ENCODE data around the gene MAN2A2. TPM values are rescaled to one million over a fixed set of nuclear protein-coding genes. Genes with fewer than 3 reads are reported as not detected.

The MAN2A2 gene
- total RNA-seq, 1 experiment from 2014 or later: 27.4 TPM

DNA sequence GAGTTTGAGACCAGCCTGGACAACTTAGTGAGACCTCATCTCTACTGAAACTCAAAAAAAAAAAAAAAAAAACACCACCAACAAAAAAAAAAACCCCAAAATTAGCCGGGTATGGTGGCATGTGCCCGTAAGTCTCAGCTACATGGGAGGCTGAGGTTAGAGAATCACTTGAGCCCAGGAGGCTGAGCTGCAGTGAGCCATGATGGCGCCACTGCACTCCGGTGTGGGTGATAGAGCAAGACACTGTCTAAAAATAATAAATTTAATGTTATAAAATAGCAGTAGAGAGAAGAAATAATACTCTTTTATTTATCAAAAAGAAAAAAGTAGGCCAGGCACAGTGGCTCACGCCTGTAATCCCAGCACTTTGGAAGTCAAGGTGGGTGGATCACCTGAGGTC is 69.0 kb downstream of the MAN2A2 start:
- H4K5ac ChIP-seq (ENCODE audit: insufficient read length, low read depth, low read length): no peak overlapping the region
- no peak overlapping the region for H3K14ac ChIP-seq (ENCODE audit: insufficient read depth, low read length)
- Mint-ChIP-seq H3K36me3 (ENCODE audit: insufficient read depth in 1 of 3, low read depth in 3 of 3) (peaks cover 54 to 87% (median 83%) of the 10 kb centered on the region in 3 experiments; a peak in 6 of 7 replicates), H3K4me1 (no peaks in the 10 kb centered on the region), H3K9me3 (no peaks in the 10 kb centered on the region), H3K27ac (no peak overlapping the region), H3K4me3 (no peak overlapping the region), H3K27me3 (ENCODE audit: low read depth) (no peaks in the 10 kb centered on the region)
- no peak overlapping the region for H2BK5ac ChIP-seq (ENCODE audit: insufficient read length, low read length)
- H3T11ph ChIP-seq (ENCODE audit: low read length): no peak overlapping the region
- H2BK12ac ChIP-seq (ENCODE audit: insufficient read length, low read depth, low read length): no peak overlapping the region
- H4K20me1 ChIP-seq (ENCODE audit: control insufficient read depth, insufficient read depth, insufficient read length): no peaks in the 10 kb centered on the region
- H2AFZ ChIP-seq (ENCODE audit: low read length): no peak overlapping the region
- DNase-seq: no peak
- H2BK120ac ChIP-seq (ENCODE audit: low read depth, low read length, poor library complexity, severe bottlenecking): no peak overlapping the region
- H3K79me2 ChIP-seq (ENCODE audit: insufficient read depth, low read length): no peaks in the 10 kb centered on the region
- no peak overlapping the region for H3K23ac ChIP-seq (ENCODE audit: insufficient read length, low read depth, low read length)
- no peak overlapping the region for H4K8ac ChIP-seq (replicated peaks; ENCODE audit: insufficient read length, low read depth, low read length)
- no peak overlapping the region for H2BK20ac ChIP-seq (ENCODE audit: low read depth, low read length, poor library complexity, severe bottlenecking)
- H3K9ac ChIP-seq (ENCODE audit: extremely low read depth, insufficient read length, low read length): no peak overlapping the region
- no peaks in the 10 kb centered on the region for H3K23me2 ChIP-seq (ENCODE audit: insufficient read length, low read depth, low read length, poor library complexity, severe bottlenecking)
- H3K27me3 ChIP-seq (ENCODE audit: insufficient read depth, low read length): no peaks in the 10 kb centered on the region
- no peak overlapping the region for H3K27ac ChIP-seq (ENCODE audit: insufficient read length, low read depth, low read length)
- H3K79me1 ChIP-seq (ENCODE audit: insufficient read depth, low read depth, low read length, poor library complexity, severe bottlenecking): peaks cover 2% of the 10 kb centered on the region
- no peak overlapping the region for H3K4me2 ChIP-seq (ENCODE audit: insufficient read depth, insufficient read length, low read length)
- H2AK5ac ChIP-seq (ENCODE audit: insufficient read length, low read length): no peak overlapping the region
- H4K91ac ChIP-seq (ENCODE audit: insufficient read length, low read depth, low read length): no peak overlapping the region
- no peaks in the 10 kb centered on the region for H3K4me1 ChIP-seq (ENCODE audit: insufficient read depth, low read length)
- no peak overlapping the region for H3K4ac ChIP-seq (ENCODE audit: low read depth, low read length)
- no peaks in the 10 kb centered on the region for H3K9me3 ChIP-seq (ENCODE audit: control insufficient read depth, low read depth, low read length)
- H3K56ac ChIP-seq (ENCODE audit: insufficient read length, low read depth, low read length): no peak overlapping the region
- no peak overlapping the region for H2BK15ac ChIP-seq (ENCODE audit: low read depth, low read length)
- no peak overlapping the region for H3K18ac ChIP-seq (ENCODE audit: insufficient read length, low read depth, low read length)
- TF ChIP-seq, protein P1, sequence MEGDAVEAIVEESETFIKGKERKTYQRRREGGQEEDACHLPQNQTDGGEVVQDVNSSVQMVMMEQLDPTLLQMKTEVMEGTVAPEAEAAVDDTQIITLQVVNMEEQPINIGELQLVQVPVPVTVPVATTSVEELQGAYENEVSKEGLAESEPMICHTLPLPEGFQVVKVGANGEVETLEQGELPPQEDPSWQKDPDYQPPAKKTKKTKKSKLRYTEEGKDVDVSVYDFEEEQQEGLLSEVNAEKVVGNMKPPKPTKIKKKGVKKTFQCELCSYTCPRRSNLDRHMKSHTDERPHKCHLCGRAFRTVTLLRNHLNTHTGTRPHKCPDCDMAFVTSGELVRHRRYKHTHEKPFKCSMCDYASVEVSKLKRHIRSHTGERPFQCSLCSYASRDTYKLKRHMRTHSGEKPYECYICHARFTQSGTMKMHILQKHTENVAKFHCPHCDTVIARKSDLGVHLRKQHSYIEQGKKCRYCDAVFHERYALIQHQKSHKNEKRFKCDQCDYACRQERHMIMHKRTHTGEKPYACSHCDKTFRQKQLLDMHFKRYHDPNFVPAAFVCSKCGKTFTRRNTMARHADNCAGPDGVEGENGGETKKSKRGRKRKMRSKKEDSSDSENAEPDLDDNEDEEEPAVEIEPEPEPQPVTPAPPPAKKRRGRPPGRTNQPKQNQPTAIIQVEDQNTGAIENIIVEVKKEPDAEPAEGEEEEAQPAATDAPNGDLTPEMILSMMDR (conservative IDR thresholded peaks at IDR 0.05): no peak
- no CpG with 5 or more reads among the region's 5 CpGs for WGBS (ENCODE audit: extremely low coverage, insufficient read length, low lambda C conversion rate)

Other genes starting within 250 kb of the MAN2A2 start
- 41.3 and 43.4 TPM in 2 replicates for gene BLM, start 186.0 kb upstream of the MAN2A2 start, total RNA-seq (2021)
- 35.1 and 35.7 TPM in 2 replicates for gene FURIN, start 34.7 kb upstream of the MAN2A2 start, total RNA-seq (2021)
- 6.5 and 6.7 TPM in 2 replicates for gene FES, start 18.8 kb upstream of the MAN2A2 start, total RNA-seq (2021)
- 13.2 and 13.3 TPM in 2 replicates for gene HDDC3, start 29.2 kb downstream of the MAN2A2 start, total RNA-seq (2021)
- gene UNC45A, start 32.0 kb downstream of the MAN2A2 start, total RNA-seq (2021): 84.3 and 84.6 TPM in 2 replicates
- 20.6 and 22.8 TPM in 2 replicates for gene RCCD1, start 51.6 kb downstream of the MAN2A2 start, total RNA-seq (2021)
- 70.5 and 75.7 TPM in 2 replicates for gene PRC1, start 91.2 kb downstream of the MAN2A2 start, total RNA-seq (2021)
- 16.3 and 21.1 TPM in 2 replicates for gene VPS33B, start 119.3 kb downstream of the MAN2A2 start, total RNA-seq (2021)
- gene SV2B, start 197.0 kb downstream of the MAN2A2 start, total RNA-seq (2021): 0.07 TPM in 1 of 2 replicates, not detected in the other

Measured in H9 (cell line).